ENCODE results near the gene DNAI1.

Gene DNAI1

DNA sequence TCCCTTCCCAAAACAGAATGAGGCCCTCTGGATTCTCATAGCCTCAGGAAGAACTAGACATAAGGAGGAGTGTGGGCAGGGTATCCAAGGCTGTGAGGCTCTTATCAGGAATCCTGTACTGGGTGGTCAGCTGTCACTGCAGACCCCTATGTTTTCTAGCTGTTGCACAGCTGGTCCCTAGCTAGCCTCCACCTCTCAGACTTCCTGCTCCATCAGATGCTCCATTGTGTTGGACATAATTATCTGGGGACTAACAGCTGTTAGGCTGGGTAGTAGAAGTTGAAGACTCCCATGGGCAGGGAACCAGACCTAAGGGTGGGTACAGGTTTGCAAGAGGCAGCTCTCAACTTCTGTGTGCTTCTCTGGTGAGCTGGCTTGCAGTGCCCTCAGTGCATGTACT lies 18.6 kb upstream of the DNAI1 start:
- in situ Hi-C loops (cut with MboI; ENCODE audit: low pct_unique_long_range_greater_than_20kb, low sequenced_read_pairs, unreplicated experiment): loop anchor here (25.0 kb wide), 1 partner anchor 147 kb away; the partner anchor contains the start of gene CNTFR
- no peak for DNase-seq (ENCODE audit: low spot score)
- TF ChIP-seq, protein P1, sequence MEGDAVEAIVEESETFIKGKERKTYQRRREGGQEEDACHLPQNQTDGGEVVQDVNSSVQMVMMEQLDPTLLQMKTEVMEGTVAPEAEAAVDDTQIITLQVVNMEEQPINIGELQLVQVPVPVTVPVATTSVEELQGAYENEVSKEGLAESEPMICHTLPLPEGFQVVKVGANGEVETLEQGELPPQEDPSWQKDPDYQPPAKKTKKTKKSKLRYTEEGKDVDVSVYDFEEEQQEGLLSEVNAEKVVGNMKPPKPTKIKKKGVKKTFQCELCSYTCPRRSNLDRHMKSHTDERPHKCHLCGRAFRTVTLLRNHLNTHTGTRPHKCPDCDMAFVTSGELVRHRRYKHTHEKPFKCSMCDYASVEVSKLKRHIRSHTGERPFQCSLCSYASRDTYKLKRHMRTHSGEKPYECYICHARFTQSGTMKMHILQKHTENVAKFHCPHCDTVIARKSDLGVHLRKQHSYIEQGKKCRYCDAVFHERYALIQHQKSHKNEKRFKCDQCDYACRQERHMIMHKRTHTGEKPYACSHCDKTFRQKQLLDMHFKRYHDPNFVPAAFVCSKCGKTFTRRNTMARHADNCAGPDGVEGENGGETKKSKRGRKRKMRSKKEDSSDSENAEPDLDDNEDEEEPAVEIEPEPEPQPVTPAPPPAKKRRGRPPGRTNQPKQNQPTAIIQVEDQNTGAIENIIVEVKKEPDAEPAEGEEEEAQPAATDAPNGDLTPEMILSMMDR (IDR thresholded peaks at IDR 0.05; ENCODE audit: extremely low read depth, insufficient read depth, missing control alignments): no peak

DNA sequence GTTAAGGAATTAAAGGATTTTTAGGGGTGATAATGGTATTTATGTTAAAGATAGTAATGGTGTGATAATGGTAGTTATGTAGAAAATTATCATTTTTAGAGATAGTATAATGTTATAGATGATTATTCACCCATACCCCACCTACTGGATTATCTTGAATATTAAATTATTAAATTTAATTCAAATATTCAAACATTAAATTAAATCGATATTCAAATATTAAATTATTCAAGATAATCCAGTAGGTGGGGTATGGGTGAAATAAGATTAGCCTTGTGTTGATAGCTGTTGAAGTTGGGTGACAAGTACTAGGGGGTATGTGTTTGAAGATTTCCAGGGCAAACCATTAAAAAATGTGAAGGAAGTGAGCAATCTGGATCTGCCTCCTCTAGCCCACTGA lies 15.8 kb upstream of the DNAI1 start:
- TF ChIP-seq, protein P1 (IDR thresholded peaks at IDR 0.05; ENCODE audit: extremely low read depth, insufficient read depth, missing control alignments): no peak
- DNase-seq (ENCODE audit: low spot score): no peak
- in situ Hi-C loops (cut with MboI; ENCODE audit: low pct_unique_long_range_greater_than_20kb, low sequenced_read_pairs, unreplicated experiment): loop anchor here (25.0 kb wide), 1 partner anchor 145 kb away; the partner anchor contains the start of gene CNTFR

DNA sequence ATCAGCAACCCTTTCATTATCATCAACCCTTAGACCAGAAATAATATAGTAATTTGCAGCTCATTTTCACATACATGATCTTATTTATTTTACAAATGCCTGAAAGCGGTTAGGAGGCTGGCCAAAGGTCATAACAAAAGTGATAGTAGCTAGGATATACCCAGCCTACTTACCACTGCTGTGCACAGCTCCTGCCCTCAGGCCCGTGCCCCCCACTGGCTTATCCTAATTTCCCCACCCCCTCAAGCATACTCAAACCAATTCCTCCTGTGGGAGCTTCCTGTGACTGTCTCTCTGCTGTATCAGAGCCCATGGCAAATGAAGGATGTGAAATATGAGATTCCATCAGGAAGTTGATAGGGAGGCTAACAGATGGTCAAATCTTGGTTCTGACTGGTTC lies 15.1 kb upstream of the DNAI1 start:
- in situ Hi-C loops (cut with MboI; ENCODE audit: low pct_unique_long_range_greater_than_20kb, low sequenced_read_pairs, unreplicated experiment): loop anchor here (25.0 kb wide), 1 partner anchor 144 kb away; the partner anchor contains the start of gene CNTFR

DNA sequence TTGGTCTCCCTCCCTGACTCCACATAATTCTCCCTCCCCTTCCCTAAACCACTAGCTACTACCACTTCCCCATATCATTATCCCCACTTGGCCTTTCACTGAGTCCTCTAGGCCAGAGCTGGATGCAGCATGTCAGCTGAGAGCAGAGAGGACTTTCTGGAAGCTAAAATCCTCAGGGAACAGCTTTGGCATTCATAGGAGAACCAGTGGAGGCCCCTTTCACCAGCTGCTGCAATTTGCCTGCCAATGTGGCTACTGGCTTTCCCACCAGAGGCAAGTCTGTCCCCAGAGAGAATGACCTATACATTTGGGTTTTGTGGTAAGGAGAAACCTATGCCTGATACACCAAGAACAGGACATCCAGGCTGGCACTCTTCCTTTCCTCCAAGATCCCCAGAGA lies 14.6 kb upstream of the DNAI1 start:
- no peak for DNase-seq (ENCODE audit: low spot score)
- TF ChIP-seq, protein P1 (IDR thresholded peaks at IDR 0.05; ENCODE audit: extremely low read depth, insufficient read depth, missing control alignments): no peak
- in situ Hi-C loops (cut with MboI; ENCODE audit: low pct_unique_long_range_greater_than_20kb, low sequenced_read_pairs, unreplicated experiment): loop anchor here (25.0 kb wide), 1 partner anchor 143 kb away; the partner anchor contains the start of gene CNTFR

More for the DNA sequence above, 15.1 kb upstream of the DNAI1 start:
- DNase-seq (ENCODE audit: low spot score): no peak
- TF ChIP-seq, protein P1 (IDR thresholded peaks at IDR 0.05; ENCODE audit: extremely low read depth, insufficient read depth, missing control alignments): no peak

DNA sequence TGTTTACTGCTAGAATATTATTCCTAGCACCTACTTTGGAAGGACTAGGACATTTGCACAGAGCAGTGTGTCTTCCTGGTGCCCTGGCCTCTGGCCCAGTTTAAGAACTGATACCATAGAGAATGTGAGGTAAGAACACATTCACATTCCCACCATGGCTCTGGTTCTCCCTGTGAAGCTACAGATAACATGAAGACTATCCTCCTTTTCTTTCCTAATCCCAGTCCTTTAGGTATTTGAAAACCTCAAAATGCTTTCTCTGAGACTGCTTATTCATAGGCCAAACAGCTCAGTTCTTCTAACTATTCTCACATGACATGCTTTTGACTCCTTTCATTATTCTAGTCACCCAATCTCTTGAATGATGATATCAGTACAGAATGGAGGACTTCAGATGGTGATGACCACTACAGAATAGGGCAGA lies 12.1 kb upstream of the DNAI1 start:
- DNase-seq (ENCODE audit: low spot score): no peak
- TF ChIP-seq, protein P1 (IDR thresholded peaks at IDR 0.05; ENCODE audit: extremely low read depth, insufficient read depth, missing control alignments): no peak
- in situ Hi-C loops (cut with MboI; ENCODE audit: low pct_unique_long_range_greater_than_20kb, low sequenced_read_pairs, unreplicated experiment): loop anchor here (25.0 kb wide), 1 partner anchor 141 kb away; the partner anchor contains the start of gene CNTFR

DNA sequence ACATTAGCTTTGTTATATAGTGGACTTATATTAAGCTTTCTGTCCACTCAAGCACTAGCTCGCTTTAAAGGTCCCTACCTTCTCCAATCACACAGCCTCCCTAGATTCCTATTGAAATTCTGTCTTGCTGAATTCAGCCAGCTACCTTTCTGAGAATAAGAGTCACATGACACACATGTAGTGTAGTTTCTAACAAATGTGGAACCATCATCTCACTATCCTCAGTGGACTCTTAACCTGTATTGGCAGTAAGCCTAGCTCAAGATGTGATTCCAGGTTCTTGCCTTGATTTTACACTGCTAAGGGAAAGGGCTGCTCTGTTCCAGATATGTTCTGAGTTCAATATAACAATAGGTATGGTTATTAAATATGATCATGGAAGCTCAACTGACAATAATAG lies 11.7 kb upstream of the DNAI1 start:
- no peak for DNase-seq (ENCODE audit: low spot score)
- in situ Hi-C loops (cut with MboI; ENCODE audit: low pct_unique_long_range_greater_than_20kb, low sequenced_read_pairs, unreplicated experiment): loop anchor here (25.0 kb wide), 1 partner anchor 140 kb away; the partner anchor contains the start of gene CNTFR
- TF ChIP-seq, protein P1 (IDR thresholded peaks at IDR 0.05; ENCODE audit: extremely low read depth, insufficient read depth, missing control alignments): no peak
